Measurements from ENCODE around the gene BLTP2.

BLTP2 gene

DNA sequence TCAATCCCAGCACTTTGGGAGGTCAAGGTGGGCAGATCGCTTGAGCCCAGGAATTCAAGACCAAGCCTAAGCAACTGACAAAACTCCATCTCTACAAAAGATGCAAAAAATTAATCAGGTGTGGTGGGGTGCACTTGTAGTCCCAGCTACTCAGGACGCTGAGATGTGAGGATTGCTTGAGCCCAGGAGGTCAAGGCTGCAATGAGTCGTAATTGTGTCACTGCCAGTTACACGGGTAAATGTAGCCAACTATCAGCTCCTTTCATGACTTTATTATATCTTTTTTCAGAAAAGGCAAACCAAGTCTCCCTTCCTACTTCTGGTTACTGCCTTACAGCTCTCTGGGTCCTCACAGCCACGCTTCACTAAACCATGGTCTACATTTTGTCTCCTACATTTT is 12.8 kb upstream of the BLTP2 start:
- peaks cover 32% of the 10 kb centered on the region for H3K36me3 ChIP-seq (ENCODE audit: insufficient read depth, low read length)
- no peak overlapping the region for H2AFZ ChIP-seq (ENCODE audit: low read length)
- no peak overlapping the region for H3K9ac ChIP-seq (ENCODE audit: low read length)
- H3K27ac ChIP-seq (ENCODE audit: low read depth, low read length, poor library complexity, severe bottlenecking): no peak overlapping the region
- H3K4me2 ChIP-seq (ENCODE audit: low read length): no peak overlapping the region
- H3K4me1 ChIP-seq (ENCODE audit: insufficient read depth, low read length, severe bottlenecking): peaks cover 13% of the 10 kb centered on the region
- peaks cover 3% of the 10 kb centered on the region; the same call in 1 of the 2 replicates for H3K9me3 ChIP-seq (ENCODE audit: low read length)
- no peaks in the 10 kb centered on the region for H3K9me2 ChIP-seq (ENCODE audit: low read depth, low read length)
- TF ChIP-seq, protein P1, sequence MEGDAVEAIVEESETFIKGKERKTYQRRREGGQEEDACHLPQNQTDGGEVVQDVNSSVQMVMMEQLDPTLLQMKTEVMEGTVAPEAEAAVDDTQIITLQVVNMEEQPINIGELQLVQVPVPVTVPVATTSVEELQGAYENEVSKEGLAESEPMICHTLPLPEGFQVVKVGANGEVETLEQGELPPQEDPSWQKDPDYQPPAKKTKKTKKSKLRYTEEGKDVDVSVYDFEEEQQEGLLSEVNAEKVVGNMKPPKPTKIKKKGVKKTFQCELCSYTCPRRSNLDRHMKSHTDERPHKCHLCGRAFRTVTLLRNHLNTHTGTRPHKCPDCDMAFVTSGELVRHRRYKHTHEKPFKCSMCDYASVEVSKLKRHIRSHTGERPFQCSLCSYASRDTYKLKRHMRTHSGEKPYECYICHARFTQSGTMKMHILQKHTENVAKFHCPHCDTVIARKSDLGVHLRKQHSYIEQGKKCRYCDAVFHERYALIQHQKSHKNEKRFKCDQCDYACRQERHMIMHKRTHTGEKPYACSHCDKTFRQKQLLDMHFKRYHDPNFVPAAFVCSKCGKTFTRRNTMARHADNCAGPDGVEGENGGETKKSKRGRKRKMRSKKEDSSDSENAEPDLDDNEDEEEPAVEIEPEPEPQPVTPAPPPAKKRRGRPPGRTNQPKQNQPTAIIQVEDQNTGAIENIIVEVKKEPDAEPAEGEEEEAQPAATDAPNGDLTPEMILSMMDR (IDR thresholded peaks at IDR 0.05; ENCODE audit: low read length): no peak
- no peak for TF ChIP-seq EZH2 (IDR thresholded peaks at IDR 0.05; ENCODE audit: borderline replicate concordance, low read length)
- no peaks in the 10 kb centered on the region for H4K20me1 ChIP-seq (ENCODE audit: insufficient read depth, low read length)
- H3F3A ChIP-seq (ENCODE audit: insufficient read depth, low read length): no peaks in the 10 kb centered on the region
- H3K27me3 ChIP-seq (ENCODE audit: insufficient read depth, low read length): no peaks in the 10 kb centered on the region
- H3K4me3 ChIP-seq (ENCODE audit: low read depth, low read length, poor library complexity, severe bottlenecking): no peak overlapping the region
- peaks cover 23% of the 10 kb centered on the region for H3K79me2 ChIP-seq (ENCODE audit: insufficient read depth, low read length)

DNA sequence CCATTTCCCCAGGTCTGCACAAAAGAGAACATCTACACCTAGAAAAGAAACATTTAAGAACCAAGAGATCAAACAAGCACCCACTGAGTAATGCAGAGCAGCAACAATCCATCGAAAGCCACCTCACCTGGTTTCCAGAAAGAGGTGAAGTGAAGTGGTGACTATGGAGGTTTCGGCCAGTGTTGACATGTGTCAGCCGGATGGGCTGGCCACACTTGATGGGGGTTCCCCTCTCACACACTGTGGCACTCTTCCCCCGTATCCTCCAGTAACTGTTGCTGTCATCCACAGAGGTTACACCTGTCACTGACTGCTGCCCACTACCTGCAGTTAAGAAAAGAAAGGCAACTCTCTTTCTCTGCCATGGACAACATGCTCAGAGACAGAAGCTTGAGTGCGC is 10.2 kb upstream of the BLTP2 start:
- Histone ChIP-seq H3K36me3 (ENCODE audit: insufficient read depth, low read length) (peaks cover 48% of the 10 kb centered on the region), H3K9ac (ENCODE audit: low read length) (no peak overlapping the region), H3K4me2 (ENCODE audit: low read length) (no peak overlapping the region), H2AFZ (ENCODE audit: low read length) (no peak overlapping the region), H3K27ac (ENCODE audit: low read depth, low read length, poor library complexity, severe bottlenecking) (no peak overlapping the region), H3K79me2 (ENCODE audit: insufficient read depth, low read length) (peaks cover 2% of the 10 kb centered on the region), H3K9me3 (ENCODE audit: low read length) (no peaks in the 10 kb centered on the region), H3K27me3 (ENCODE audit: insufficient read depth, low read length) (no peaks in the 10 kb centered on the region), H3K9me2 (ENCODE audit: low read depth, low read length) (no peaks in the 10 kb centered on the region), H3K4me3 (ENCODE audit: low read depth, low read length, poor library complexity, severe bottlenecking) (no peak overlapping the region), H3K4me1 (ENCODE audit: insufficient read depth, low read length, severe bottlenecking) (no peaks in the 10 kb centered on the region), H3F3A (ENCODE audit: insufficient read depth, low read length) (no peaks in the 10 kb centered on the region), H4K20me1 (ENCODE audit: insufficient read depth, low read length) (no peaks in the 10 kb centered on the region)
- TF ChIP-seq, protein P1 (IDR thresholded peaks at IDR 0.05; ENCODE audit: low read length): no peak
- no peak for TF ChIP-seq EZH2 (IDR thresholded peaks at IDR 0.05; ENCODE audit: borderline replicate concordance, low read length)

DNA sequence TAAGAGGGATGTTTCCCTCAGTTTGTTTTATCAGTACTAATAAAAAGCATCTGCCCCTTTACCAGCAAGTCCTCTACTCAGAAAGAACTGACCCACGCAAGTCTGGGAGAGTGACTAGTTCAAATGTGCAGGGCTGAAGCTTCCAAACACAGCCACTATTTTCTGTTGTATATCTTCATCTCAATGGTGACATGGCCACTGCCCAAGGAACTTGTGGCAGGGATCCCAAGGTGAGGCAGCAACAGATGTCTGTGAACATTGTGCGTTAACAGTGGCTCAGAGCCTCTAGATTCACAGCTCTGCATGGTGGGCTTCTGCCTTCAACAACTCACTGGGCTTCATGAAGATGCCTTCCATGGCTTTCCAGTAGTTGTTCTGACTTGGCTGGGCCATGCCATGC is 3.7 kb upstream of the BLTP2 start:
- TF ChIP-seq, protein P1 (IDR thresholded peaks at IDR 0.05; ENCODE audit: low read length): no peak
- no peak for TF ChIP-seq EZH2 (IDR thresholded peaks at IDR 0.05; ENCODE audit: borderline replicate concordance, low read length)
- peaks cover 28% of the 10 kb centered on the region; the same call in 1 of the 2 replicates for H3K36me3 ChIP-seq (ENCODE audit: insufficient read depth, low read length)

More for the DNA sequence above, 3.7 kb upstream of the BLTP2 start:
- no peaks in the 10 kb centered on the region for H3K27me3 ChIP-seq (ENCODE audit: insufficient read depth, low read length)
- peaks cover 22% of the 10 kb centered on the region for H3K4me1 ChIP-seq (ENCODE audit: insufficient read depth, low read length, severe bottlenecking)
- no peak overlapping the region for H3K4me2 ChIP-seq (ENCODE audit: low read length)
- H3K27ac ChIP-seq (ENCODE audit: low read depth, low read length, poor library complexity, severe bottlenecking): no peak overlapping the region
- no peak overlapping the region for H2AFZ ChIP-seq (ENCODE audit: low read length)
- peaks cover 9% of the 10 kb centered on the region for H3K79me2 ChIP-seq (ENCODE audit: insufficient read depth, low read length)
- no peaks in the 10 kb centered on the region for H3K9me3 ChIP-seq (ENCODE audit: low read length)
- H3K9me2 ChIP-seq (ENCODE audit: low read depth, low read length): no peaks in the 10 kb centered on the region
- H3K4me3 ChIP-seq (ENCODE audit: low read depth, low read length, poor library complexity, severe bottlenecking): no peak overlapping the region
- H3K9ac ChIP-seq (ENCODE audit: low read length): no peak overlapping the region
- no peaks in the 10 kb centered on the region for H4K20me1 ChIP-seq (ENCODE audit: insufficient read depth, low read length)
- no peaks in the 10 kb centered on the region for H3F3A ChIP-seq (ENCODE audit: insufficient read depth, low read length)
